ENCODE measurements around the gene IGFN1. TPM values are rescaled to one million over a fixed set of nuclear protein-coding genes. Genes with fewer than 3 reads are reported as not detected.

Gene IGFN1
- total and polyA plus RNA-seq, 2 experiments from 2014 or later = 0.37 to 3.1 TPM

GRCh38 chr1:201185123-201185453 is 5.5 kb upstream of the IGFN1 start:
- Histone ChIP-seq H3K27me3 (peaks cover 5% of the 10 kb centered on the region), H3K27ac (peak overlapping the region; percentile 82), H2AFZ (no peak overlapping the region), H4K20me1 (ENCODE audit: insufficient read depth, poor library complexity, severe bottlenecking) (no peaks in the 10 kb centered on the region), H3K9me2 (replicated peaks; ENCODE audit: insufficient read depth) (no peaks in the 10 kb centered on the region), H3K4me2 (no peak overlapping the region), H3K9me3 (ENCODE audit: low read depth) (no peaks in the 10 kb centered on the region), H3K4me1 (ENCODE audit: insufficient read depth) (peaks cover 20% of the 10 kb centered on the region), H3K4me3 (no peak overlapping the region), H3K79me2 (no peaks in the 10 kb centered on the region), H3K36me3 (replicated peaks; ENCODE audit: insufficient read depth, low read depth) (no peaks in the 10 kb centered on the region)
- TF ChIP-seq, protein P1, sequence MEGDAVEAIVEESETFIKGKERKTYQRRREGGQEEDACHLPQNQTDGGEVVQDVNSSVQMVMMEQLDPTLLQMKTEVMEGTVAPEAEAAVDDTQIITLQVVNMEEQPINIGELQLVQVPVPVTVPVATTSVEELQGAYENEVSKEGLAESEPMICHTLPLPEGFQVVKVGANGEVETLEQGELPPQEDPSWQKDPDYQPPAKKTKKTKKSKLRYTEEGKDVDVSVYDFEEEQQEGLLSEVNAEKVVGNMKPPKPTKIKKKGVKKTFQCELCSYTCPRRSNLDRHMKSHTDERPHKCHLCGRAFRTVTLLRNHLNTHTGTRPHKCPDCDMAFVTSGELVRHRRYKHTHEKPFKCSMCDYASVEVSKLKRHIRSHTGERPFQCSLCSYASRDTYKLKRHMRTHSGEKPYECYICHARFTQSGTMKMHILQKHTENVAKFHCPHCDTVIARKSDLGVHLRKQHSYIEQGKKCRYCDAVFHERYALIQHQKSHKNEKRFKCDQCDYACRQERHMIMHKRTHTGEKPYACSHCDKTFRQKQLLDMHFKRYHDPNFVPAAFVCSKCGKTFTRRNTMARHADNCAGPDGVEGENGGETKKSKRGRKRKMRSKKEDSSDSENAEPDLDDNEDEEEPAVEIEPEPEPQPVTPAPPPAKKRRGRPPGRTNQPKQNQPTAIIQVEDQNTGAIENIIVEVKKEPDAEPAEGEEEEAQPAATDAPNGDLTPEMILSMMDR (IDR thresholded peaks at IDR 0.05; ENCODE audit: poor library complexity) = no peak
- TF ChIP-seq EZH2 (IDR thresholded peaks at IDR 0.05; ENCODE audit: borderline replicate concordance) = no peak
- TF ChIP-seq EZH2phosphoT487 (IDR thresholded peaks at IDR 0.05; ENCODE audit: low read depth, severe bottlenecking, unreplicated experiment) = no peak
- 39% methylated on average over 3 of the region's 3 CpGs for WGBS (ENCODE audit: low lambda C conversion rate, missing lambda C conversion rate)
- DNase-seq (ENCODE audit: low spot score) = no peak

- Histone ChIP-seq H3K27me3 (peaks cover 5% of the 10 kb centered on the region), H3K4me2 (no peak overlapping the region), H3K4me1 (ENCODE audit: insufficient read depth) (peaks cover 20% of the 10 kb centered on the region), H3K79me2 (no peaks in the 10 kb centered on the region), H3K9me3 (ENCODE audit: low read depth) (no peaks in the 10 kb centered on the region), H3K27ac (peak overlapping the region; percentile 82), H3K9me2 (replicated peaks; ENCODE audit: insufficient read depth) (no peaks in the 10 kb centered on the region), H2AFZ (no peak overlapping the region), H4K20me1 (ENCODE audit: insufficient read depth, poor library complexity, severe bottlenecking) (no peaks in the 10 kb centered on the region), H3K4me3 (no peak overlapping the region), H3K36me3 (replicated peaks; ENCODE audit: insufficient read depth, low read depth) (no peaks in the 10 kb centered on the region)
- TF ChIP-seq, protein P1 (IDR thresholded peaks at IDR 0.05; ENCODE audit: poor library complexity) = no peak
- TF ChIP-seq EZH2phosphoT487 (IDR thresholded peaks at IDR 0.05; ENCODE audit: low read depth, severe bottlenecking, unreplicated experiment) (no peak), EZH2 (IDR thresholded peaks at IDR 0.05; ENCODE audit: borderline replicate concordance) (no peak)
- 89% methylated on average over 5 of the region's 5 CpGs for WGBS (ENCODE audit: low lambda C conversion rate, missing lambda C conversion rate)
- no peak for DNase-seq (ENCODE audit: low spot score)
Observed at GRCh38 chr1:201185527-201186128, 5.0 kb upstream of the IGFN1 start.

GRCh38 chr1:201186192-201186591 is 4.4 kb upstream of the IGFN1 start:
- H4K20me1 ChIP-seq (ENCODE audit: insufficient read depth, poor library complexity, severe bottlenecking) = no peaks in the 10 kb centered on the region
- H3K79me2 ChIP-seq = no peaks in the 10 kb centered on the region
- H3K4me3 ChIP-seq = no peak overlapping the region
- no peaks in the 10 kb centered on the region for H3K9me2 ChIP-seq (replicated peaks; ENCODE audit: insufficient read depth)
- DNase-seq (ENCODE audit: low spot score) = no peak
- 76% methylated on average over 3 of the region's 3 CpGs for whole genome bisulfite sequencing (ENCODE audit: low lambda C conversion rate, missing lambda C conversion rate)
- H3K4me1 ChIP-seq (ENCODE audit: insufficient read depth) = peaks cover 20% of the 10 kb centered on the region
- no peak overlapping the region for H3K4me2 ChIP-seq
- peak overlapping the region; percentile 82 for H3K27ac ChIP-seq
- peaks cover 5% of the 10 kb centered on the region for H3K27me3 ChIP-seq
- no peaks in the 10 kb centered on the region for H3K36me3 ChIP-seq (replicated peaks; ENCODE audit: insufficient read depth, low read depth)
- no peaks in the 10 kb centered on the region for H3K9me3 ChIP-seq (ENCODE audit: low read depth)
- no peak overlapping the region for H2AFZ ChIP-seq
- TF ChIP-seq, protein P1 (IDR thresholded peaks at IDR 0.05; ENCODE audit: poor library complexity) = no peak
- TF ChIP-seq EZH2phosphoT487 (IDR thresholded peaks at IDR 0.05; ENCODE audit: low read depth, severe bottlenecking, unreplicated experiment) (no peak), EZH2 (IDR thresholded peaks at IDR 0.05; ENCODE audit: borderline replicate concordance) (no peak)
